ENCODE results near the gene RPS6KL1.

RPS6KL1 gene

DNA sequence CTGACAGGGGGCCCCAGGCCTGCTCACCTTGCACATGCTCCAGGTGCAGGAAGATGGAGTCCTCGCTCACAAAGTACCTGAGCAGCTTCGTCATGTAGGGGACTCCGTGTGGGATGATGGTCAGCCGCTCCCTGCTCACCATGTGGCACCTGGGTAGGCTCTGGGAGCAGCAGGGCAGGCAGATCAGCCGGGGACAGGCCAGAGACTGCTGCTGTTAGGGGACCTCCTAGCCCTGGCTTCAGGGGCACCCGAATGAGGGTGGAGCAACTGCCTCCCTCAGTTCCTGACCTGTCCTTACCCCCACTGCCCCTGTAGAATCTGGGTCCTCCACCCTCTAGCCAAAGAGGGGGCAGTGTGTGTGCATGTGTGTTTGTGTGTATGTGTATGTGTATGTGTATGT is 11.8 kb downstream of the RPS6KL1 start:
- DNase-seq, result no peak

DNA sequence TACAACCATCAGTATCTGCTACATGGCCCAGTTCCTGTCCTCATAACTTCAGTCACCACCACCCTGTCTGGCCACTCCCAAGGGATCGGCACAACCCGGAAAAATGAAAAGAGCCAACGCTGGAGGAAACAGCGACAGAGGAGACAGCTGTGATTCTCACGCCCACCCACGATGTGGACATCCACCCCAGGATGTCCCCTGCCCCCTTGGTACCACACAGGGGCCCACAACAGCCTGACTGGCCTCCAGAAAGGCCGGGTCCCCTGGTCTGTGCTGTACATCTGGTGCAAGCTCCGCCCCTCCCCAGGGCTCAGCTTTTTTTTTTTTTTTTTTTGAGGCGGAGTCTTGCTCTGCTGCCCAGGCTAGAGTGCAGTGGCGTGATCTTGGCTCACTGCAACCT is 12.5 kb downstream of the RPS6KL1 start:
- DNase-seq, result no peak

DNA sequence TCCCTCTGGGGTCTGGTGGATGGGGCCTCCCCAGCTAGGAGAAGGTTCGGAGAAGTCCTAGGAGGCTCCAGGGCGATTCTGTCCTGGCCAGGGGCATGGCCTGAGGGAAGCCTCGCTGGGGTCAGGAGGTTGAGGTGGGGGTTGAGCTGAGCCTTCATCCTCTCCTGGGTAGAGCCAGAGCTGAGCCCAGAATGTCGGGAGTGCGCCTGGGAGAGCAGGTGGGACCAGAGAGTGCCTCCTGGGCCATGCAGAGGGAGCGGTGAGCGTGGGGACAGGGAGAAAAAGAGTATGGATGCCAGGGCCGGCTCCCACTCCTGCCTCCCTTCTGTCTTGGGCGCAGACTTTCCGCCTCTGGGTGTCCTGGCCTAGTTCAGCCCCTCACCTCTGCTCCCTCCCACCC is 13.1 kb downstream of the RPS6KL1 start:
- no peak for DNase-seq

DNA sequence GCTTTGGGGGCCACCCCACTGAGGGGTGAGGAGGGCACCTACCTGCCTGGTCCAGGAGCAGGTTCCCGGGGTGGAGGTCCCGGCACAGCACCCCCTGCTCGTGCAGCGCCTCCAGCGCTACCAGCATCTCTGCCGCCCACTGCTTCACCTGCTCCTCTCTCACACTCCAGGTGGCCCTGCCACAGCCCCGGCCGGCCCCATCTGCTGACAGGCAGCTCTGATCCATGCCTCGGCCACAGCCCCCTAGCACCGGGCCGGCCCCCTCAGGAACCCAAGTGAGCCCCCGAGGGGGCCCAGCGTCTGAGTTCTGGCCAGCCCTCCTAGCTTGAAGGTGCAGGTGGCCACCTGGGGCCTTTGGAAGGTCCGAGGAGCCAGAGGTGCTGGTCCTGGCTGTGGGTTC is 13.6 kb downstream of the RPS6KL1 start:
- no peak for DNase-seq

DNA sequence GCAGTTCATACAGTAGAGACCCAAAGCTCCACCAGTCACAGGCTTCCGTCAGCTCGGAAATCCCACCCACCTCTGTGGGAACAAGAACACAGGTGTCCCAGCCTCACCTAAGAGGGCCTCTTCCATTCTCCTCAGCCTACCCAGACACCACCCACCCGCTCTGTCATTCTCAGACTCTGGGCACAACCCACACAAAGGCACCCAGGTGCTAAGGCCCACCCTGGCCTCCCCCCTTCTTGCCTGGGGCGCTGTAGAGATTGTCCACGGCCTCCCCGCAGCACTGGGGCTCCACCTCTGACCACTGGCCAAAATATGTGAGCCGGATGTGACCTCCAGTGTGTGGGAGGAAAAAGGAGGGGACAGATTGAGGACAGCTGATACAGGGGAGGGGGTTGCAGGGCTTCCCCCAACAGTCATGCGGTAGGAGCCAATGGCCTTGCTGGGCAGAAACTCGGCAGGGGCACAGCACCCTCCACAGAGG is 14.2 kb downstream of the RPS6KL1 start:
- DNase-seq, result no peak

GRCh38 chr14:74907744-74908143 is 15.3 kb downstream of the RPS6KL1 start:
- no peak for DNase-seq

GRCh38 chr14:74906925-74907521 is 16.0 kb downstream of the RPS6KL1 start:
- no peak for DNase-seq

- peak; percentile 67 for DNase-seq
These were observed 17.4 kb downstream of the RPS6KL1 start for GRCh38 chr14:74905595-74906142.

- no peak for DNase-seq
These were observed 18.2 kb downstream of the RPS6KL1 start for GRCh38 chr14:74904635-74905503.

DNA sequence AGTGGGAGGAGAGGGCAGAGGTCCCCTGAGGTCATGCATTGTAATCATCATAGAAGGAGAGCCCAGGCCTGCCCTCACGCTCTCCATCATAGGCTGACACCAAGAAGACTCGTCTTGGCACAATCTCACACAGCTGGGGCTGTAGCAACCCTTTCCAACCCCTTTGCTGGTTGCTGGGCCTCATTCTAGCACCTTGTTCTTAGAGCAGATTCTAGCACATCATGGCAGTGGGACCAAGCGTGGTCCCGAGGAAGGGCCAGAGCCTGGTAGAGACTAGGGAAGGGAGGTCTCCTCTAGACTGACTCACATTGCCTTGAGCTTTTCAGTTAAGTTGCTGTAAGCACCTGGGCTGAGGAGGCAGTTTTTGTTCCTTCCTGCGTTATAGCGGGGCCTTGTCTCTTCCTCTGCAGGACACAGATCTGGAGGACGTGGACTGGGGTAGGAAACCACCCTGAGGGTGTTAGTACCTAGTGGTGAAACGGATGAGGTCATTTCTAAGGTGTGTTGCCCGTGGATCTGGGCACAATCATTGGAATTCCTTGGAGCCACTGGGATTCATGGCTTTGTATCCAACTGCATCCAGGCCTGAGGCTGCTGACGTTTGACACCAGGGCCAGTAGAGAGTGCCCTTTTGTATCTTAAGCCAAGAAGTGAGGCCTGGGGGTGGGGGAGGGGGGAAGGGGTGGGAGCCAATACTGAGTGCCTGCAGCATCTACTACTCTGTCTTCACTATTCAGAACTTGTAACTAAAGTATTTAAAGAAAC is 19.9 kb downstream of the RPS6KL1 start:
- DNase-seq, result no peak

- DNase-seq, result no peak
These were observed 24.4 kb downstream of the RPS6KL1 start for GRCh38 chr14:74898694-74899093.

DNA sequence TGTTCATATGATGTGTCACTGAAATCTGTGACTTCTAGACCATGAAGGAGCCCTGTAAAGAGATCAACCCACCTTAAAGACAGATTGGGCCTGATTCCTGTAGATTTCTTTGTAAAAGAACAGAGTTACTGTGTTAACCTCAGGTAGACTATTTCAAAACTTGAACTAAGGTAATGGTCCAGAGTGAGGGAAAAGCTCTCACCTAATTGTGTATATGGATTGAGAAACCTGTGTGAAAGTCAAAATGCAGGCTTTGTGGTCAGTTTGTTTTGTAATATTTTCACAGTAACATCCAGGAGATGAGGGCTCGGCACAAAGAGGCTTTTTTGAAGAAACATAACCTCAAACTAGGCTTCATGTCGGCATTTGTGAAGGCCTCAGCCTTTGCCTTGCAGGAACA is 25.0 kb downstream of the RPS6KL1 start:
- DNase-seq, result no peak

DNA sequence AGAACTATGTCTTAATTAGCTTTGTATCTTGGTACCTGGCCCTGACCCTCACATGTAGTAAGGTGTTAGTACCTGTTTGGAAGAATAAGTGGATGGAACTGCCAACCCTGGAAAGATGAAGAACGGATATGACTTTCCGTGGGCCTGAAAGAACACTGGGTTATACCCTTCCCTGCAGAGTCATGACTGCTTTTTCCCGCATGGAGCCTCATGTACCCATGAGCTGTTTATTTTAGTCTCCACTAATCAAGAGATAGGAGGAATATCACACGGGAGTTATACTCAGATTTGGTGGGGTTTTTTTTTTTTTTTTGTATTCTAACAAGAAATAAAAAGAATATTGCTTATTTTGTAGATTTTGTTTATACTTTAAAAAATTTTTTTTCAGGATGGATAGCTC is 25.4 kb downstream of the RPS6KL1 start:
- no peak for DNase-seq

DNA sequence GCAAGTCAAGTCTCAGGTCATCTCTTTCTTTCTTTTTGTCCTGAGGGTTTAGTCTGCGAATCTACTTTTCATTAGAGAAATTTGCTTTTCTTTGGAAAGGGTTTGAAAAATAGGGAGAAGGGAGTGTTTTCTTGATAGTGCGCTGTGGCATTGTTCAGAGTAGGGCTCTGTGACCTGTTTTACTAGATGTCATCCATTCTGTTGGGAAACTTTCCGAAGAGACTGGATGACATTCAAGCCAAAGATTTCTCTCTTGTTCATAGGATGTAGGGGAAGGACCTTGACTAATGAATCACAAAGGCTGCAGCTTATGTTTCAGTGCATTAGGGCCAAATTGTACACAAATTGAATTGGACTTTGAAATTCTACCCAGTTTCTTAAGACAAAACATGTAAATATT is 26.7 kb downstream of the RPS6KL1 start:
- DNase-seq, result no peak

DNA sequence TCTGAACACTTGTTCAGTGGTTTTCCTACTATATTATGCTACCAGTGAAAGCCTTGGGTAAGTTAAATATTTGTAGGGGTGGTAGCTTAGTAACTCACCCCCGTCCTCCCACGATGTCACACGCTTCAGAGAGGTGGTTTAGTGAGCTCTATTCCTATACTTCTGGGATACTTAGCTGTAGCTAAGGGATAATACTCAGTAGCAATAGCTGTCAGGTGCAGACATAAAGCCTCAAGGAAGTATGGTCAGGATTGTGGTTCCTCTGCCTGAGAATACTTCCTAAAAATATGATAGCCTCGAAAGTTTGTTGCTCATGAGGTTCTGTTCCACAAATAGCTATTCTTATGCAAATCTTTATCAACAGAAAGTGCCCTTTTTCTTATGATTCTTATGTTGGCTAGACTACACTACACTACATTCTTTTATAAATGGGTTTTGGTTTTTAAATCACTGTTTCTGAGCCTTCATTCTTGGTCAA is 29.4 kb downstream of the RPS6KL1 start:
- no peak for DNase-seq

GRCh38 chr14:74892745-74893144 is 30.3 kb downstream of the RPS6KL1 start:
- DNase-seq, result no peak

DNA sequence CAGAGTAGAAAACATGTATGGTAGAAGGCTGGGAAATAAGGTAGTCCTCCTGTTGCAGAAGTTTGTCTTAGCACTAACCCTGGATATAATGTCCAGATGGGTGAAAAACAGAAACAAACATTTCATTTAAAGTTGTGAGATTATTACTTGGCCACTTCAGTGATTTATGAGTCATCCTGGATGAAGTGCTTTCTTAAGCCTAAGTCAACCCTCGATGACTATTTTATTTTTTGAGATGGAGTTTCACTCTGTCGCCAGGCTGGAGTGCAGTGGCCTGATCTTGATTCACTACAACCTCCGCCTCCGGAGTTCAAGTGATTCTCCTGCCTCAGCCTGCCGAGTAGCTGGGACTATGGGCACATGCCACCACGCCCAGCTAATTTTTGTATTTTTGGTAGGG is 31.2 kb downstream of the RPS6KL1 start:
- no peak for DNase-seq

DNA sequence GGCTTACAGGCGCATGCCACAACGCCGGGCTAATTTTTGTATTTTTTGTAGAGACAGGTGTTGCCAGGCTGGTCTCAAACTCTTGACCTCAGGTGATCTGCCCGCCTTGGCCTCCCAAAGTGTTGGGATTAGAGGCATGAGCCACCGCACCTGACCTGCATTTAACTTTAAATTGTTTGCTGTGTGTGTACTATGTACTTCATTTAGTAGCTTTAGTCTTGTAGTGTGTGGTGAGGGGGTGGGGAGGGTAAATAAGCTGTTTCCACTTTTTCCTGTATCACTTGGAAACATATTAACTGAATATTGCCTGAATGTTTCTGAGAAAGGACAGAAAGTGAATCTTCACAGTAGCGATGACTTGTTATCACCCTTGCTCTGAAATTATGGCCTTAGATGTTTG is 32.8 kb downstream of the RPS6KL1 start:
- no peak for DNase-seq

GRCh38 chr14:74888164-74889158 is 34.6 kb downstream of the RPS6KL1 start:
- no peak for DNase-seq

GRCh38 chr14:74886001-74886400 is 37.1 kb downstream of the RPS6KL1 start:
- no peak for DNase-seq

- DNase-seq, result peak; percentile 75
These were observed 40.7 kb downstream of the RPS6KL1 start for GRCh38 chr14:74882103-74882920.

Data from central memory CD4-positive, alpha-beta T cell (primary cell).